GM19438 (cell line): Measurements from ENCODE around the gene PTGES3.
"Not testable (repeated sequence)": the region's sequence is repeated elsewhere in the genome, so short reads cannot be mapped to it uniquely, and the experiment has no call there.

Source experiments
- ATAC-seq: cut with Tn5 transposase; IDR thresholded peaks from one replicate; pipeline ENCODE4 v1.9.1; 2021; ENCODE audit warnings: low read depth; ENCODE audit not compliant: unreplicated experiment

The PTGES3 gene

DNA sequence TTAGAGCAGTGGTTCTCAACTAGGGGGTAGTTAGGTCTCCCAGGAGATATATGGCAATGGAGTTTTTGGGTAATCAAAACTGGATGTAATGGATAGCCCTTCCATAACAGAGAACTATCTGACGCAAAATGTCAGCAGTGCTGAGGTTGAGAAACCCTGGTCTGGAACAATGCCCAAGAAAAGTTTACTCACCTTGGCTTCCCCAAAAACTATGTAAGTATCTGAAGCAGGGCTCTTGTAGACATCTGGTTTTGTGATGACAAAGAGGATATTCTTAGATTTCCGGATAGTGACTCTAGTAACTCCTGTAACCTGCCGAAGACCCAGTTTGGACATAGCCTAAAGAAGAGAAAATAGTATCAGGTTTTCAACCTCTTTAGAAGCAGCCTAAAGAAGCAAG, 25.3 kb upstream of the PTGES3 start:
- no peak for ATAC-seq

DNA sequence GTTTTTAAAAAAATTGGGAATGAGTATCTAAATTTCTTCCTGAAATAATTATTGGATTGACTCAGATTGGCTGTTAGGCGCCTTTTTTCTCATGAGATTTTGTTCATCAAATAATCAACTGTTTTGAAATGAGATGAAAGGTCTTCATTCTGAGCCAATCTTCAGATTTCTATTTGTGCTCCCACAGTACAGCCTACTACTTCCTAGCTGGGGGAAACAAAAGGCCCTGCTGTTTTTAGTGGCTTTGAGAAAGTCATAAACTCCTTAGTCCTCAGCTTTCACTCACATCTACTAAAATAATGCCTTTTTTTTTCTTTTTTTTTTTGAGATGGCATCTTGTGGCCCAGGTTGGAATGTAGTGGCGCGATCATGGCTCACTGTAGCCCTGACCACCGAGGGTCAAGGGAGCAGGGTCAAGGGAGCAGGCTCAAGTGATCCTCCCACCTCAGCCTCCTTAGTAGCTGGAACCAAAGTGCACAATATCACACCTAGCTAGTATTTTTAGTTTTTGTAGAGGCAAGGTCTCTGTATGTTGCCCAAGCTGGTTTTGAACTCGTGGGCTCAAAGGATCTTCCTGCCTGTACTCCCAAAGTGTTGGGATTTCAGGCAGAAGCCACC, 21.8 kb upstream of the PTGES3 start:
- ATAC-seq: no peak

DNA sequence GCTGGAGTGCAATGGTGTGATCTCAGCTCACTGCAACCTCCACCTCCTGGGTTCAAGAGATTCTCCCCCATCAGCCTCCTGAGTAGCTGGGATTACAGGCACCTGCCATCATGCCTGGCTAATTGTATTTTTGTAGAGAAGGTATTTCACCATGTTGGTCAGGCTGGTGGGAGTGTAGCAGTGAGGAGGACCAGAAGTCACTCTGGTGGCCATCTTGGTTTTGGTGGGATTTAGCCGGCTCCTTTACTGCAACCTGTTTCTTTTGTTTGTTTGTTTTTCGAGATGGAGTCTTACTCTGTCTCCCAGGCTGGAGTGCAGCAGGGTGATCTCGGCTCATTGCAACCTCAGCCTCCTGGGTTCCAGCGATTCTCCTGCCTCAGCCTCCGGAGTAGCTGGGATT, 16.4 kb upstream of the PTGES3 start:
- ATAC-seq: not testable (repeated sequence)

DNA sequence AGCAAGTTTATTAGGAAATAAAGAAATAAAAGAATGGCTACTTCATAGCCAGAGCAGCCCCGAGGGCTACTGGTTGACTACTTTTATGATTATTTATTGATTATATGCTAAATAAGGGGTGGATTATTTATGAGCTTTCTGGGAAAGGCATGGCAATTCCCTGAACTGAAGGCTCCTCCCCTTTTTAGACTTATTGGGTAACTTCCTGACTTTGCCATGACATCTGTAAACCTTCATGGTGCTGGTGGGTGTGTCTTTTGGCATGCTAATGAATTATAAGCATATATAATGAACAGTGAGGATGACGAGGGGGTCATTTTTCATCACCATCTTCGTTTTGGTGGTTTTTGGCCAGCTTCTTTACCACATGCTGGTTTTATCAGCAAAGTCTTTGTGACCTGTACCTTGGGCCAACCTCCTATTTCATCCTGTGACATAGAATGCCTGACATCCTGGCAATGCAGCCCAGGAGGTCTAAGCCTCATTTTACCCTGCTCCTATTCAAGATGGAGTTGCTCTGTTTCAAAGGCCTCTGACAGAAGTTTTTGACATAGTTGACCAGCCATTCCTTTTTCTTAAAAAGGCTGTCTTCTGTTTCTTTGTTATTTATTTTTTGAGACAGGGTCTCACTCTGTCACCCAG, 11.1 kb upstream of the PTGES3 start:
- ATAC-seq: no peak

DNA sequence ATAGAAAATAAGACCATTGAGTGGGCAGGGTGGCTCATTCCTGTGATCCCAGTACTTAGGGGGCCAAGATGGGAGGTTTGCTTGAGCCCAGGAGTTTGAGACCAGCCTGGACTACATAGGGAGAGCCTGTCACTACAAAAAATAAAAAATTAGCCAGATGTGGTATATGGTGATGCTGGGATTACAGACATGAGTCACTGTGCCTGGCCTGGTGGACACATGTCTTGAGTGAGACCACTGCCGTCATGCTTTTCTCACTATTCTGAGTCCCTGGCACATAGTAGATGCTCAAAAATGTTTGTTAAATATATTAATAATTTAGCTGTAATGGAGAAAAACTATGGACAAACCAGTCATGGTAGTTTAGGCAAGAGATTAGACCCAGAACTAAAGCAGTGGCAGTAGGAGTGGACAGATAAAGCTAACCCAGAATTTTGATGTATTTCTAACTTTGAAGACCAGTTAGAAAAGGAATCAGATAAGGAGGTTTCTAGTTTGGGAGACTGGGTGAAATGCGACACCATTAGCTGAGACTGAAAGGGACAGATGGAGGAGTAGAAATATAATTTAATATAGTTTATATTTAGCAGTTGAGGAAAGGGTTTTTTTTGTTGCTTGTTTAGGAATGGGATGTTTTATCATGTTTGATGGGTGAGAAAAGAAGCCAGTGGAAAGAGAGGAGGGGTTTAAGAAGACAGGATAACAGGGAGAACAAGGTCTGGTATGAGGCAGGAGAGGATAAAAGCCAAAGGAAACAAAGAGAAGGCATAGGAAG, 7.4 kb upstream of the PTGES3 start:
- no peak for ATAC-seq

DNA sequence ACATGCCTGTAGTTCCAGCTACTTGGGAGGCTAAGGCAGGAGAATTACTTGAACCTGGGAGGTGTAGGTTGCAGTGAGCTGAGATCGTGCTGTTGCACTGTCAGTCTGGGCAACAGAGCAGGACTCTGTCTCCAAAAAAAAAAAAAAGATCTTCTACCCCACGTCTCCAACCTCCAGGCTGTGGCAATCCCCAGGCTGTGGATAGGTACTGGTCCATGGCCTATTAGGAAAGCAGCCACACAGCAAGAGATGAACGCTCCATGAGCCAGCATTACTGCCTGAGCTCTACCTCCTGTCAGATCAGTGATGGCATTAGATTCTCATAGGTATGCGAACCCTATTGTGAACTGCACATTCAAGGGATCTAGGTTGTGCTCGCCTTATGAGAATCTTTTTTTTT, 6.1 kb upstream of the PTGES3 start:
- ATAC-seq: no peak

DNA sequence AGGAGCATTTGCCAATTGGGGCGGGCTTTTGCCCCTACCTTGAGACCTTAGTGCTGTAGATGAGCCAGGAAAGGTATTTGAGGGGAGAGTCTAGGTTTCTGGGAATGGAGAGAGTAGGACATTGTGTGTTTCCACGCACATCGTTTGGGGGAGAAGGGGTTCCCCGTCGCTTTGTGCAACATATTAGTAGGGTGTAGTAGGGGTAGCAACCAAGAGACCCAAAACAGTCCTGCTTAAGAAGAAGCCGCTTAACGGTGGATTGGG, 694 bp upstream of the PTGES3 start:
- no peak for ATAC-seq

DNA sequence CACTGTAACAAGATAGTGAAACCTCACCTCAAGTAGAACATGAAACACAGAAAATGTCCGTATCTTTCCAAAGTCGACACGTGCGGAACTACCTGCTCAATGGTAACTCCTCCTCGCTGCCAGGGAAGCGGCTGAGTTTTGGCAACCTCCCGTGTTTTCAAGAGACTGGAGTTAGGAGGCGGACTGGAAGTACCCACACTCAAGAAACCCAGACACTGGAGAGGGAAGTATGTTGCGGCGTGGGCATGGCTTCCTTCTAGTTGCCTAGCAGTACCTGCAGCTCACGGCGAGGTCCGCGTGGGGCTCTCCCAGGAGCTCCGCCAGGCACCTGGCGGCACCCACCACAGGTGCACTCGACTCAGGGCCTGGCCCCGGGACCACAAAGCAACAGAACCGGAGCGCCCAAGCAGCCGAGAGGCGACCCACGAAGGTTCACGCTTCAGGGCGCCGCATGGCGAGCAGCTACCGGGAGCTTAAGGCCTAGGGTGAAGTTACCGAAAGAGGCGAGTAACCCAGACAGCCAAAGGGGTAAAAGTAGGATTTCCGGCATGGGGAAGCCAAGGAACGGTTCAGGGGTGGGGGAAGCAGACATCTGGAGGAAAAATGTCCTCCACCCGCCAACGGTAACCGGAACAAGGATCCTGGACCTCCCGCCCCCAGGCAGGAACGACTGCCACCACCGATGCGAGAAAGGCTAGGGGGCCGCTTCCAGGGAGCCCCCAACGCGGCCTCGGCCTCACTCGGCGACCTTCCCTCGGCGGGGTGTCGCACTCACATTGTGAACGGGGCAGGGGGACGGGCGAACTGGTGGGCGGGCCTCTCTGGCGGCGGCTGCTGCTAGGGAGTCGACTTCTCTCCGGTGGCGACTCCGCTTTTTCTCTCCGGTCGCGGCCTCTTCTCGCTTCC, 608 bp downstream of the PTGES3 start:
- ATAC-seq: peak; percentile 17

DNA sequence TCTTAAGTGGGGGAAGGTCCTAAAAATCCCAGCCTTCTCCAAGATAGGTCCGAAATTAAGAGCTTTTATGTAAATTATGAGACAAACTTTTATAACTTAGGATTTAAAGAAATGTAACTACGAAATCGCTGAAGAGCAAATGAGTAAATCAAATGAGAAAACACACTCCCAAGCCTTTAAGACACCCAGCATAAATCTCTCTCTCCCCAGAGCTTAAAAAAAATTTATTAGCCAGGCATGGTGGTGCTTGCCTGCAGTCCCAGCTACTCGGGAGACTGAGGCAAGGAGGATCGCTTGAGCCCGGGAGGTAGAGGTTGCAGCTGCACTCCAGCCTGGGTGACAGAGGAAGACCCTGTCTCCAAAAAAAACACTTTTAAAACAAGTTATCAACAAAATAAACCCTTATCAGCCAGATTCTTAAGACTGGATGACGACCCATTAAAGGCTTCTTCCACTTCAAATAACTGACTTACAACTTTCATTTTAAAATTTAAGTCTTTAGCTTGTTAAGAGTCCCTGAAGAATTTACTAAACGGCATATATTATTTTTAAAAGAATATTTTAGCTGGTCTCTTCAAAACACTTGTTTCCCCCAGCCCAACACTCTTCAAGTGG, 3.2 kb downstream of the PTGES3 start:
- no peak for ATAC-seq

DNA sequence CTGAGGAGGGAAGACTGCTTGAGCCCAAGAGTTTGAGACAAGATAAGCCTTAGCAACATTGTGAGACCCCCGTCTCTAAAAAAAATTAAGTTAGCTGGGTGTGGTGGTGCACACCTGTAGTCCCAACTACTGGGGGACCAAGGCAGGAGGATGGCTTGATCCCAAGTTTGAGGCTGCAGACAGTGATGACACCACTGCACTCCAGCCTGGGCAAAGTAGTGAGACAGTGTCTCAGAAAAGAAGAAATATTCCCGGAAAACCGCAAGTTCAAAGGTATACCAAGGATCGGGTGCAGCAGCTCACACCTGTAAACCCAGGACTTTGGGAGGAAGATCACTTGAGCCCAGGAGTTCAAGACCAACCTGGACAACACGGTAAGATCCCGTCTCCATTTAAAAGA, 5.8 kb downstream of the PTGES3 start:
- no peak for ATAC-seq

DNA sequence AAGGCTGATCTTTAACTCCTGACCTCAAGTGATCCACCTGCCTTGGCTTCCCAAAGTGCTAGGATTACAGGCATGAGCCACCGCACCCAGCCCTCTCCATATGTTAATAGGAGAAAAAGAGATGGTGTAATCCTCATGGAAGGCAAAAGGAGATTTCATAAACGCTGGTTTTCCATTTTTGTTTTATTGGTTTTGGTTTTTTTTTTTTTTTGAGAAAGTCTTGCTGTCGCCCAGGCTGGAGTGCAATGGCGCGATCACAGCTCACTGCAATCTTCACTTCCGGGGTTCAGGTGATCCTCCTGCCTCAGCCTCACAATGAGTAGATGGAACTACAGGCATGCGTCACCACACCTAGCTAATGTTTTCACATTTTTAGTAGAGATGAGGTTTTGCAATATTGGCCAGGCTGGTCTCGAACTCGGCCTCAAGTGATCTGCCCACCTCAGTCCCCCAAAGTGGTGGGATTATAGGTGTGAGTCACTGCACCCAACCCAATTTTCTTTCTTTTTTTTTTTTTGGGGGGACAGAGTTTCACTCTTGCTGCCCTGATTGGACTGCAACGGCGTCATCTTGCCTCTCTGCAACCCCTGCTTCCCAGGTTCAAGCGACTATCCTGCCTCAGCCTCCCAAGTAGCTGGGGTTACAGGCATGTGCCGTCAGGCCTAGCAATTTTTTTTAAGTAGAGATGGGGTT, 8.1 kb downstream of the PTGES3 start:
- ATAC-seq: no peak

DNA sequence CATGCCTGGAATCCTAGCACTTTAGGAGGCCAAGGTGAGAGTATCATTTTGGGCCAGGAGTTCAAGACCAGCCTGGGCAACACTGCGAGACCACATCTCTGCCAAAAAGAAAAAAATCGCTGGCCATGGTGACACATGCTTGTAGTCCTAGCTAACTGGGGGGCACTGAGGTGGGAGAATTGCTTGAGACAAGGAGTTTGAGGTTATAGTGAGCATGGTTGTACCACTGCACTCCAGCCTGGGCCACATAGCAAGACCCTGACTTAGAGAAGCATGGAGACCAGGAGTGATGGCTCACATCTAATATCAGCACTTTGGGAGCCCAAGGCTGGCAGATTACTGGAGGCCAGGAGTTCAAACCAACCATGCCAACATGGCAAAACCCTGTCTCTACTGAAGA, 9.2 kb downstream of the PTGES3 start:
- ATAC-seq: no peak

DNA sequence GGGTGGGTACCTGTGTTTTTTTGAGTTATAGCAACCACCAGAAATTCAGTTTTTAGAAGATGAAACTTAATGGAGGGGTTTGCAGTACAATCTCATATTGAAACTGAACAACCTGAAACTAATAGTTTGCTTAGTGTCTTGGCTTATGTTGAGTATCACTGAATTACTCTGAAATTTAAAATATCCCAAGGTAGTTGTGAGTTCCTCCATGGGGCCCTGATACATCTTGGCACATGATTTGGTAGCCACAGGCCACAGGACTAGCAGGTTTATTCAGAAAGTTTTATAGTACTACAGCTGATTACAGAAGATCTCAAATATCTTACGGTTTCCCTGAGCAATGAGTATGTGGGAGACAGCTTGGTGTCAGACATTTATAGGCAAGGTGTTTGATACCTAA, 10.4 kb downstream of the PTGES3 start:
- no peak for ATAC-seq

DNA sequence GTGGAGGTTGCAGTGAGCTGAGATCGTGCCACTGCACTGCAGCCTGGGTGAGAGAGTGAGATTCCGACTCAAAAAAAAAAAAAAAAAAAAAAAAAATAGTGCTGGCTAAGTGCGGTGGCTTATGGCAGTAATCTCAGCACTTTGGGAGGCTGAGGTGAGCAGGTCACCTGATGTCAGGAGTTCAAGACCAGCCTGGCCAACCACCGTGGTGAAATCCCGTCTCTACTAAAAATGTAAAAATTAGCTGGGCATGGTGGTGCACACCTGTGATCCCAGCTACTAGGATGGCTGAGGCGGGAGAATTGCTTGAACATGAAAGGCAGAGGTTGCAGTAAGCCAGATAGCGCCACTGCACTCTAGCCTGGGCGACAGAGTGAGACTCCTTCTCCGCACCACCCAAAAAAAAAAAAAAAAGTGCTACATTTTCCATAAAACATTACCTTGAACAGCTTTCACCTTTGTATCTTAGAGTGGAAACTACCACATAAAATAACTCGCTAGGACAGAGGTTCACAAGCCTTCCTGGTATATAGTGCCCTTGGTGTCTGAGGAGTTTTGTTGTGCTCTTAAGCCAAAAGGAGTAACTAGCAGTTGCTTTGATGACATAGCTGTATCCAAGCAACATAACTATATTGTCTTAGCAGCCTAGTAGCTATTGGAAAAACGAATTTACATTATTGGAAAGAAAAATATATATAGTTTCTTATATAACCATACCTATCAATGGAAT, 11.1 kb downstream of the PTGES3 start:
- no peak for ATAC-seq

DNA sequence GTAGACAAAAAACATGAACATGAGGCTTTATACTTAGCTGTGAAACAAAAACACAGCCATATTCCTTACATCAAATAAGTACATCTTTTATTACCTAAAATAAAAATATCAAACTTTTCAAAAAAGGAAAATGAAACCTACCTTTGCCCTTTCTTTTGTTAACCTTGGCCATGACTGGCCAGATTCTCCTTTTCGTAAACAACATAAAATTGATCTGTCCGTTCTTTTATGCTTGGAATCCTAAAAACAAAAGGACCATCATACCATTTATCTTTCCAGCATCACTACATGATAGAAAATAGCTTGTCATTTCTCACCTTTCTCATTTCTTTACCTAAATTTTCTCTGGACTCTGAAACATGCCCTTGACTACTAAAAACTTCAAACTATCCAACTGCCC, 16.5 kb downstream of the PTGES3 start:
- no peak for ATAC-seq

DNA sequence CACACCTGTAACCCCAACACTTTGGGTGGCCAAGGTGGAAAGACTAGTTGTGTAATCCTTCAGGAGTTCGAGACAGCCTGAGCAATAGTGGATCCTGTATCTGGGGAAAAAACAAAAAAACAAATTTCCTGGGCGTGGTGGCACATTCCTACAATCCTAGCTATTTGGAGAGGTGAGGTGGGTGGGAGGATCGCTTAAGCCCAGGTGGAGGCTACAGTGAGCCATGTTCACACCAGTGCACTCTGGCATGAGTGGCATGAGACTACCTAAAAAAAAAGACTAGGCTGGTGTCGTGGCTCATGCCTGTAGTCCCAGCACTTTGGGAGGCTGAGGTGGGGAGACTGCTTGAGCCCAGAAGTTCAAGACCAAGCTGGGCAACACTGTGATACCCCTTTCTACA, 17.2 kb downstream of the PTGES3 start:
- no peak for ATAC-seq

DNA sequence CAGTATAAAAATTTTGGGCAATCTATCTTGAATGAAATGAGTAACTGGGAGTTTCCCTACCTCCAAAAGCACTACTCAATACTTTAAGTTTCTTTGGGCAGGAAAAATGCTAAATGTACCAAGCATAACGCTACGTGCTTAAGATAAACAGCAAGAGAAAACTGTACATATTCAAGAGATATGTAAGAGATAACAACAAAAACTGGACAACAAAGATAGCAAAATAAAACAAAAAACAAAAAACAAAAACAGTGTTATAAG, 20.0 kb downstream of the PTGES3 start:
- no peak for ATAC-seq

DNA sequence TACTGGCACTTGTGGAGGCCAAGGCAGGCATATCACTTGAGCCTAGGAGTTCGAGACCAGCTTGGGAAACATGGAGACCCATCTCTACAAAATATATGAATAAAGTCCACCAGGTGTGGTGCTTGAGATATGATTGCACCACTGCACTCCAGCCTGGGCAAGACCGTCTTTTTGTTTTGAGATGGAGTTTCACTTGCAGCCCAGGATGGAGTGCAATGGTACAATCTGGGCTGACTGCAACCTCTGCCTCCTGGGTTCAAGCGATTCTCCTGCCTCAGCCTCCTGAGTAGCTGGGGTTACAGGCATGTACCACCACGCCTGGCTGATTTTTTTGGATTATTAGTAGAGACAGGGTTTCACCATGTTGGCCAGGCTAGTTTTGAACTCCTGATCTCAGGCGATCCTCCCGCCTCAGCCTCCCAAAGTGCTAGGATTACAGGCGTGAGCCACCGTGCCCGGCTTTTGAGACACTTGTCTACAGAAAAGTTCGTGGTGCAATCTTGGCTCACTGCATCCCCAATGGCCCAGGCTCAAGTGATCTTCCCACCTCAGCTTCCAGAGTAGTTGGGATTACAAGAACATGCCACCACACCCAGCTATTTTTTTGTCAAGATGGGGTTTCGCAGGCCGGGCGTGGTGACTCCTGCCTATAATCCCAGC, 26.0 kb downstream of the PTGES3 start:
- ATAC-seq: no peak

DNA sequence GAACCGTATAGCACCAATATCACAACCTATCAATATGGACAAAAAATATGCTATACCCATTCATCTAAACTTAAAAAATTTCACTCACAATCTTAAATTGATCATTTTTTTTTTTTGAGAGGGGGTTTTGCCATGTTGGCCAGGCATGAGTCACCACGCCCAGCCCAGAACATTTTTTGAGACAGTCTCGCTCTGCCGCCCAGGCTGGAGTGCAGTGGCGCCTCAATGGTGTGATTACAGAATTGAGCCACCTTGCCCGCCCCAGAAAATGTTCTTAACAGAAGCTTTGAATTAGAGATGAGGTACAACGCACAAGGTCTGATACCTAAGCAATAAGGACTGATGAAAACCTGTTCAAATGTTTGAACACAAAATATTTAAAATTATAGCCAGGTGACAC, 26.5 kb downstream of the PTGES3 start:
- no peak for ATAC-seq
